K562 (cell line): ENCODE measurements around the gene SCMH1.

ENCODE experiments used
- CTBP1 ChIP-seq: fragments of 450-650 bp; IDR thresholded peaks from 2 replicates; pipeline ENCODE4 v1.6.1; 2016; ENCODE audit warnings: borderline replicate concordance
- CTCF ChIP-seq, 3 experiments: IDR thresholded peaks in 2 of 3; conservative IDR thresholded peaks in 1 of 3; 2 replicates each; pipeline ENCODE4 v1.5.1; 2011 to 2012; ENCODE audit warnings: low read length in 3 of 3, mild to moderate bottlenecking in 3 of 3, control low read depth in 2 of 3, improper control_type of control experiment in 1 of 3, inconsistent platforms in 1 of 3, low read depth in 1 of 3, mixed read lengths in 1 of 3, moderate library complexity in 1 of 3; ENCODE audit not compliant: insufficient read depth in 2 of 3
- FOXA1 ChIP-seq: fragments of 450-650 bp; IDR thresholded peaks from 2 replicates; pipeline ENCODE4 v1.6.1; 2016; ENCODE audit warnings: mild to moderate bottlenecking, borderline replicate concordance
- HNRNPK ChIP-seq: fragments of 200-400 bp; formaldehyde crosslinking; IDR thresholded peaks from one replicate; pipeline ENCODE4 v1.6.1; 2018; ENCODE audit warnings: mild to moderate bottlenecking, low read depth, low read length; ENCODE audit not compliant: poor library complexity, severe bottlenecking
- NR1H2 ChIP-seq: sonication (generic); formaldehyde crosslinking; IDR thresholded peaks from 2 replicates; pipeline ENCODE4 v1.4.0; 2020; ENCODE audit warnings: mild to moderate bottlenecking, missing genetic modification reagents
- ZNF311 ChIP-seq: fragments of 250-450 bp; sonication (Bioruptor Pico); IDR thresholded peaks from 2 replicates; pipeline ENCODE4 v1.4.0; 2020; ENCODE audit warnings: mild to moderate bottlenecking, moderate library complexity

GRCh38 chr1:41030872-41031616 lies 211.1 kb downstream of the SCMH1 start:
- TF ChIP-seq CTCF (IDR thresholded peaks at IDR 0.05 in 2 of 3, conservative IDR thresholded peaks at IDR 0.05 in 1 of 3; ENCODE audit: insufficient read depth in 2 of 3, low read depth in 1 of 3, low read length in 3 of 3) = no peak
- TF ChIP-seq HNRNPK = no peak
- no peak for TF ChIP-seq ZNF311 (CRISPR knock-in tag)
- no peak for TF ChIP-seq CTBP1
- TF ChIP-seq FOXA1 = no peak
- no peak for TF ChIP-seq NR1H2 (CRISPR knock-in tag)
